ENCODE measurements around the gene POLR2C. TPM values are rescaled to one million over a fixed set of nuclear protein-coding genes. Genes with fewer than 3 reads are reported as not detected.

POLR2C gene
- total RNA-seq, 2 experiments from 2014 or later, result 52.3 to 101 TPM

GRCh38 chr16:57476546-57477410 is 14.3 kb downstream of the POLR2C start:
- Histone ChIP-seq H3K9me3 (ENCODE audit: low read length) (no peaks in the 10 kb centered on the region), H3K4me2 (ENCODE audit: low read length) (peak overlapping the region; percentile 36; the same call in 1 of the 2 replicates), H3K79me2 (ENCODE audit: insufficient read depth, low read depth, low read length) (no peaks in the 10 kb centered on the region), H3K27ac (ENCODE audit: low read depth, low read length, poor library complexity, severe bottlenecking) (no peak overlapping the region), H4K20me1 (ENCODE audit: insufficient read depth, low read length) (no peaks in the 10 kb centered on the region), H3K9me2 (ENCODE audit: insufficient read depth, low read length) (no peaks in the 10 kb centered on the region), H3K4me1 (ENCODE audit: insufficient read depth, low read length, poor library complexity, severe bottlenecking) (peaks cover 31% of the 10 kb centered on the region), H3K4me3 (ENCODE audit: low read depth, low read length, poor library complexity, severe bottlenecking) (no peak overlapping the region), H3K36me3 (ENCODE audit: insufficient read depth, low read length) (peaks cover 10% of the 10 kb centered on the region; the same call in 1 of the 2 replicates), H2AFZ (ENCODE audit: low read length) (no peak overlapping the region)
- CTCF ChIA-PET (ENCODE audit: unreplicated experiment), result interaction anchor here (0.6 kb wide), 2 partner anchors 19 to 127 kb away, joined by 3 to 5 read pairs; no protein-coding TSS in a partner anchor
- DNase-seq (ENCODE audit: low spot score), result no peak
- POLR2A ChIA-PET, result no interaction called here
- TF ChIP-seq EZH2phosphoT487 (IDR thresholded peaks at IDR 0.05; ENCODE audit: borderline replicate concordance, low read depth, low read length), result no peak
- no peak for TF ChIP-seq CTCF (conservative IDR thresholded peaks at IDR 0.05; ENCODE audit: low read length)
- intact Hi-C loops (cut with micrococcal nuclease; ENCODE audit: unreplicated experiment), result loop anchor here (5.0 kb wide), 1 partner anchor 41 kb away; no protein-coding TSS in a partner anchor
- no TSS peak for BruUV-seq (replicated peaks)

GRCh38 chr16:57477531-57478202 is 15.2 kb downstream of the POLR2C start:
- peaks cover 1% of the 10 kb centered on the region; the same call in 1 of the 2 replicates for H3K36me3 ChIP-seq (ENCODE audit: insufficient read depth, low read length)
- no TSS peak for BruUV-seq (replicated peaks)
- ChIA-PET POLR2A (no interaction called here), CTCF (ENCODE audit: unreplicated experiment) (interaction anchor here (0.6 kb wide), 1 partner anchor 128 kb away, joined by 5 read pairs; no protein-coding TSS in a partner anchor)
- no peak overlapping the region for H3K27ac ChIP-seq (ENCODE audit: low read depth, low read length, poor library complexity, severe bottlenecking)
- DNase-seq (ENCODE audit: low spot score), result no peak
- peaks cover 24% of the 10 kb centered on the region for H3K4me1 ChIP-seq (ENCODE audit: insufficient read depth, low read length, poor library complexity, severe bottlenecking)
- no peak overlapping the region for H3K4me3 ChIP-seq (ENCODE audit: low read depth, low read length, poor library complexity, severe bottlenecking)
- H2AFZ ChIP-seq (ENCODE audit: low read length), result no peak overlapping the region
- intact Hi-C loops (cut with micrococcal nuclease; ENCODE audit: unreplicated experiment), result loop anchor here (5.0 kb wide), 1 partner anchor 40 kb away; no protein-coding TSS in a partner anchor
- H3K4me2 ChIP-seq (ENCODE audit: low read length), result no peak overlapping the region
- no peaks in the 10 kb centered on the region for H4K20me1 ChIP-seq (ENCODE audit: insufficient read depth, low read length)
- H3K9me2 ChIP-seq (ENCODE audit: insufficient read depth, low read length), result no peaks in the 10 kb centered on the region
- H3K79me2 ChIP-seq (ENCODE audit: insufficient read depth, low read depth, low read length), result no peaks in the 10 kb centered on the region
- no peaks in the 10 kb centered on the region for H3K9me3 ChIP-seq (ENCODE audit: low read length)
- TF ChIP-seq CTCF (conservative IDR thresholded peaks at IDR 0.05; ENCODE audit: low read length), result no peak
- TF ChIP-seq EZH2phosphoT487 (IDR thresholded peaks at IDR 0.05; ENCODE audit: borderline replicate concordance, low read depth, low read length), result no peak

Measured in OCI-LY7 (cell line).